Heart left ventricle (tissue), 13 donors: ENCODE data around the gene PLEKHG3.

Source experiments
- POLR2A ChIP-seq, 2 donors: fragments of 450-650 bp; IDR thresholded peaks; one replicate each; pipeline ENCODE4 v1.6.1; 2017; ENCODE audit warnings: antibody characterized with exemption in 2 of 2, mild to moderate bottlenecking in 2 of 2, moderate library complexity in 2 of 2
- TF ChIP-seq, protein P1 (sequence below), 12 donors: fragments of 200-600 bp; sonication (generic) in 4 of 12; IDR thresholded peaks; one replicate each; pipeline versions ENCODE4 v1.5.0 to v1.8.0; 2018 to 2022; ENCODE audit warnings: antibody characterized with exemption in 12 of 12, mild to moderate bottlenecking in 5 of 12
- donor health status: ischemic (EF 13 %, LVEDD 7.1; RV severe dilation, severe dysfunction).
- donor health status: DM: no; HTN: yes; CAD: no.
- donor health status: DM: no; HTN: no; CAD: no.
- donor health status: ischemic (EF 25% LVEDD 6.9; RV normal size, moderate dysfunction).
- donor health status: ischemic (EF 25% LVEDD 5.7; RV mildly dilated, moderate dysfunction).
- donor health status: ischemic (EF 35%, LVEDD 5.7; RV mildly dilated, moderate dysfunction).
- donor health status: nonischemic (EF 11% LVEDD 7.7; RV severe dilation, severe dysfunction).
- donor health status: DM: yes; HTN: yes; CAD: no.
- donor health status: PGD.
- donor health status: ischemic (EF 29% LVEDD 5.4; RV normal size, mild dysfunction).
- donor health status: nonischemic (EF 23%, LVEDD 6.1; RV moderate dilation, normal function).

DNA sequence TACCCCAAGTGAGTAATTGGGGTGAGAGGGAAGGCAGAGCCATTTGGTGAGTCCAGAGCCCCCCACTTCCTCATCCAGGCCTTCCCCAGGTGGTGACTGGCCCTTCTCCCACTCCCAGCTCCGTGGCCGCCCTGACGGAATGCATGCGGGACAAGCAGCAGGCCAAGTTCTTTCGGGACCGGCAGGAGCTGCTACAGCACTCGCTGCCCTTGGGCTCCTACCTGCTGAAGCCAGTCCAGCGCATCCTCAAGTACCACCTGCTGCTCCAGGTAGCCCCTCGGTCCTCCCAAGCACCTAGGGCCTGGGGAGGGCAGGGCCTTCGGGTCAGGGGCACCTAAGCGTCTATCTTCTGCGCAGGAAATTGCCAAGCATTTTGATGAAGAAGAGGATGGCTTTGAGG is 26.5 kb downstream of the PLEKHG3 start:
- TF ChIP-seq, protein P1, sequence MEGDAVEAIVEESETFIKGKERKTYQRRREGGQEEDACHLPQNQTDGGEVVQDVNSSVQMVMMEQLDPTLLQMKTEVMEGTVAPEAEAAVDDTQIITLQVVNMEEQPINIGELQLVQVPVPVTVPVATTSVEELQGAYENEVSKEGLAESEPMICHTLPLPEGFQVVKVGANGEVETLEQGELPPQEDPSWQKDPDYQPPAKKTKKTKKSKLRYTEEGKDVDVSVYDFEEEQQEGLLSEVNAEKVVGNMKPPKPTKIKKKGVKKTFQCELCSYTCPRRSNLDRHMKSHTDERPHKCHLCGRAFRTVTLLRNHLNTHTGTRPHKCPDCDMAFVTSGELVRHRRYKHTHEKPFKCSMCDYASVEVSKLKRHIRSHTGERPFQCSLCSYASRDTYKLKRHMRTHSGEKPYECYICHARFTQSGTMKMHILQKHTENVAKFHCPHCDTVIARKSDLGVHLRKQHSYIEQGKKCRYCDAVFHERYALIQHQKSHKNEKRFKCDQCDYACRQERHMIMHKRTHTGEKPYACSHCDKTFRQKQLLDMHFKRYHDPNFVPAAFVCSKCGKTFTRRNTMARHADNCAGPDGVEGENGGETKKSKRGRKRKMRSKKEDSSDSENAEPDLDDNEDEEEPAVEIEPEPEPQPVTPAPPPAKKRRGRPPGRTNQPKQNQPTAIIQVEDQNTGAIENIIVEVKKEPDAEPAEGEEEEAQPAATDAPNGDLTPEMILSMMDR (IDR thresholded peaks at IDR 0.05): no peak
- no peak for TF ChIP-seq POLR2A (IDR thresholded peaks at IDR 0.05)
